Measurements from ENCODE around the gene NR4A1.
A peak's percentile ranks its signal among the peaks of the same experiment; 100 is the strongest.

The NR4A1 gene

GRCh38 chr12:52074971-52075724, 23.9 kb downstream of the NR4A1 start:
- no peak for DNase-seq (ENCODE audit: low read depth in 2 of 2, low spot score in 1 of 2)

GRCh38 chr12:52076811-52077210, 25.6 kb downstream of the NR4A1 start:
- no peak for DNase-seq (ENCODE audit: low read depth in 2 of 2, low spot score in 1 of 2)

- no peak for DNase-seq (ENCODE audit: low read depth in 2 of 2, low spot score in 1 of 2)
Observed at GRCh38 chr12:52078276-52078675, 27.0 kb downstream of the NR4A1 start.

- no peak for DNase-seq (ENCODE audit: low read depth in 2 of 2, low spot score in 1 of 2)
Observed at GRCh38 chr12:52079576-52080402, 28.5 kb downstream of the NR4A1 start, which contains the start of gene SMIM41. SMIM41 (plus strand) TSS chr12:52079704; CDS start chr12:52079780, 76 bp downstream.

GRCh38 chr12:52080403-52081251, 29.4 kb downstream of the NR4A1 start:
- no peak for DNase-seq (ENCODE audit: low read depth in 2 of 2, low spot score in 1 of 2)

- no peak for DNase-seq (ENCODE audit: low read depth in 2 of 2, low spot score in 1 of 2)
Observed at GRCh38 chr12:52081263-52081733, 30.1 kb downstream of the NR4A1 start.

- no peak for DNase-seq (ENCODE audit: low read depth in 2 of 2, low spot score in 1 of 2)
Observed at GRCh38 chr12:52082026-52082668, 30.9 kb downstream of the NR4A1 start.

- DNase-seq (ENCODE audit: low read depth in 2 of 2, low spot score in 1 of 2) = no peak
Observed at GRCh38 chr12:52082669-52082987, 31.4 kb downstream of the NR4A1 start.

- DNase-seq (ENCODE audit: low read depth in 2 of 2, low spot score in 1 of 2) = peak in 1 of 2 donors; percentile 43
Observed at GRCh38 chr12:52082988-52083637, 31.9 kb downstream of the NR4A1 start.

- DNase-seq (ENCODE audit: low read depth in 2 of 2, low spot score in 1 of 2) = no peak
Observed at GRCh38 chr12:52083638-52083996, 32.4 kb downstream of the NR4A1 start.

- DNase-seq (ENCODE audit: low read depth in 2 of 2, low spot score in 1 of 2) = no peak
Observed at GRCh38 chr12:52084491-52085231, 33.4 kb downstream of the NR4A1 start.

GRCh38 chr12:52085682-52086180, 34.5 kb downstream of the NR4A1 start:
- no peak for DNase-seq (ENCODE audit: low read depth in 2 of 2, low spot score in 1 of 2)

- no peak for DNase-seq (ENCODE audit: low read depth in 2 of 2, low spot score in 1 of 2)
Observed at GRCh38 chr12:52086366-52086765, 35.1 kb downstream of the NR4A1 start.

- no peak for DNase-seq (ENCODE audit: low read depth in 2 of 2, low spot score in 1 of 2)
Observed at GRCh38 chr12:52086944-52087835, 35.9 kb downstream of the NR4A1 start.

- no peak for DNase-seq (ENCODE audit: low read depth in 2 of 2, low spot score in 1 of 2)
Observed at GRCh38 chr12:52087961-52088820, 36.9 kb downstream of the NR4A1 start.

- DNase-seq (ENCODE audit: low read depth in 2 of 2, low spot score in 1 of 2) = no peak
Observed at GRCh38 chr12:52089491-52089890, 38.2 kb downstream of the NR4A1 start.

- DNase-seq (ENCODE audit: low read depth in 2 of 2, low spot score in 1 of 2) = no peak
Observed at GRCh38 chr12:52090291-52090690, 39.0 kb downstream of the NR4A1 start.

- DNase-seq (ENCODE audit: low read depth in 2 of 2, low spot score in 1 of 2) = no peak
Observed at GRCh38 chr12:52091061-52091460, 39.8 kb downstream of the NR4A1 start.
